Activated T-cell treated with anti-CD3 and anti-CD28 coated beads for 48 hours (primary cell): ENCODE measurements around the gene NTF4.
"Not testable (repeated sequence)": the region's sequence is repeated elsewhere in the genome, so short reads cannot be mapped to it uniquely, and the experiment has no call there.

Source experiments
- DNase-seq: peaks from one replicate; pipeline ENCODE4 v3.0.0-alpha.2; 2020; ENCODE audit warnings: low read depth

NTF4 gene

GRCh38 chr19:49056902-49057596 is 7.6 kb downstream of the NTF4 start:
- not testable (repeated sequence) for DNase-seq

GRCh38 chr19:49056101-49056901 is 8.3 kb downstream of the NTF4 start:
- peak; percentile 40 for DNase-seq

GRCh38 chr19:49050376-49051033 is 14.1 kb downstream of the NTF4 start:
- not testable (repeated sequence) for DNase-seq

DNA sequence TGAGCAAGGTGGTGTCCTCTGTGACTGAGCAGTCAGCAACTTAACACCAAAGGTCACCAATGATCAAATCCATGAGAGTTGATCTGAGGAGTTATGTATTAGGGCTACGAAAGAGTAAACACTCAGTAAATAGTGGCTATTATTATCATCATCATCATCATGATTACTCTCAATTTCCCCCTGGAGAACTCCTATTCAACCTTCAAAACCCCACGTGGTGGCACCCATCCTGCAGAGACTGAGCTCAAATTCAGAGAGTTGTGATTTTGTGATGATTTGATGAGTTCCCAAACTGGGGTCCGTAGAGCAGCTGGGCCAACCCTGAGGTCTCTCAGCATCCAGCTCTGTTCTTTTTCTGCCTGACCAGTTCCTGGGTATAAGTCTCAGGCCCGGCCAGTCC is 14.8 kb downstream of the NTF4 start:
- DNase-seq = not testable (repeated sequence)

DNA sequence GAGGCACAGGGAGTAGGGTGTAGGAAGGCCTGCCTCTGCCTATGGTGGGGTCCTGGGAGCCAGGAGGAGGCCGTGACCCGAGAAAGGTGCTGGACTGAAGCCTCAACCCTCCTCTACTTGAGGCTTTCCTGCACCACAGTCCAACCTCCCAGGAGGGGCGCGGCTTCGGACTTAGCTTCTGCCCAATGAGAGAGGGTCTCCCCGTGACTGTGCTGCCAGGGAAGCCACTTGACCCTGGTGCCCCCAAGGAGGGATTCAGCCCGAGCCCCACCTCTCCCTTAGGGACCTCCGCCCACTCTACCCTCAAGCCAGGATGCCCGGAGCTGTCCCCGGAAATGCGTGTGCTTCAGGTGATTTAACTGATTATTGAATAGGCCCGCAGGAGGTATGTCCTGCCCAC is 15.6 kb downstream of the NTF4 start, which contains the start of gene CGB8:
Gene CGB8, minus strand, starts transcription at position 101 of the 400 bp plus-strand sequence. CDS start 372 bp downstream, outside the sequence.
- not testable (repeated sequence) for DNase-seq

- DNase-seq = not testable (repeated sequence)
Measured at GRCh38 chr19:49043548-49043947, 21.1 kb downstream of the NTF4 start, which contains the start of gene CGB5. Gene CGB5 (plus strand): TSS chr19:49043848. CDS start chr19:49044210, 362 bp downstream.

DNA sequence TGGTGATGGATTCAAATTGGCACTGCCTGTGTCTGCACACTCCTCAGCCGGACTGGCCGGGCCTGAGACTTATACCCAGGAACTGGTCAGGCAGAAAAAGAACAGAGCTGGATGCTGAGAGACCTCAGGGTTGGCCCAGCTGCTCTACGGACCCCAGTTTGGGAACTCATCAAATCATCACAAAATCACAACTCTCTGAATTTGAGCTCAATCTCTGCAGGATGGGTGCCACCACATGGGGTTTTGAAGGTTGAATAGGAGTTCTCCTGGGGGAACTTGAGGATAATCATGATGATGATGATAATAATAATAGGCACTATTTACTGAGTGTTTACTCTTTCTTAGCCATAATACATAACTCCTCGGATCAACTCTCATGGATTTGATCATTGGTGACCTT is 22.0 kb downstream of the NTF4 start:
- not testable (repeated sequence) for DNase-seq

GRCh38 chr19:49042177-49042576 is 22.4 kb downstream of the NTF4 start:
- DNase-seq = no peak

DNA sequence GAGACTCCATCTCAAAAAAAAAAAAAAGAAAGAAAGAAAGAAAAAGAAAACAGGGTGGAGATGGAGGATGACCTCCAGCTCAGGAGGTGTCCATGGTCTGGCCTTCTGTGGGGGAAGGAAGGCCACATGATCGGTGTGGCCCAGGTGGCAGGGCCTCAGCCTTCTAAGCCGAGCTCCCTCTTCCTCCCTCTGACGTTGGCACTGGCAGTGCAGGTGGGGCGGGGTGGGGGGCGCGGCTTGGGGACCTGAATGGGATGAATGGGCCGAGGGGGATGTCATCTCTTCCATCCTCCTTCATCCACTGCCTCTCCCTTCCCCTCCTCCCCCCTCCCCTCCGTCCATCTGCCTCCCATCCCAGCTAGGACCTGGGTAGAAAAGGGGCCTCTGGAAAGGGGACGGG is 24.9 kb downstream of the NTF4 start:
- DNase-seq = not testable (repeated sequence)

DNA sequence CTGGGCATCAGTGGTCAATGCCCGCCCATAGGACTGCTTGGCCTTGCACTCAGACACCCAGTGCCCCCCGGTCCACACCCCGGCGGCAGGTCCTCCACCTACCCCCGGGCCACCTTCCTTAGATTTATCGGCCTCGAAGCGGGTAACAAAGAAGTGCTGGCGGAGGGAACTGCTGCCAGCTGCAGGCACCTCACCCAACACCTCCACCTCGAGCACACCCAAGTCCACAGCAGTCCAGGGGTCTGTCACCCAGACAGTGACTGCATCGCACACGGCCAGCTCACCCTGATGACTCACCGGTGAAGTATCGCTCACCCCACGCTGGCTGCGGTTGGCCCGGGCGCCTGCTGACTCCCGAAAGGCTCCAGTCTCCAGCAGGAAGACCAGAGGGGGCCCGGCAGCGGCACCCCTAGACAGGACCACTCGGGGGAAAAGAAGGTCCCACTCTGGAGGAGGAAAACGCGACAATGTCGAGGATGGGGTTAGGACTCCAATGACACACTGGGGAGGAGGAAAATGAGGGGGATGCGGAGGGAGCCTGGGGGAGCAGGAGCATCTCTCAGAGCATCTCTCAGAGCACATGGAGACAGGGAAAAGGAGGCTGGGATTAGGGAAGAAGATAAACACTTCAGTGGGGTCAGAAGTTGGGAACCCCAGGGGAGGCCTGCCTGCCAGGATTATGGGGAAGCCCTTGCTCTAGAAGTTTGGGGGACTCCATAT is 25.9 kb downstream of the NTF4 start:
- DNase-seq = not testable (repeated sequence)

DNA sequence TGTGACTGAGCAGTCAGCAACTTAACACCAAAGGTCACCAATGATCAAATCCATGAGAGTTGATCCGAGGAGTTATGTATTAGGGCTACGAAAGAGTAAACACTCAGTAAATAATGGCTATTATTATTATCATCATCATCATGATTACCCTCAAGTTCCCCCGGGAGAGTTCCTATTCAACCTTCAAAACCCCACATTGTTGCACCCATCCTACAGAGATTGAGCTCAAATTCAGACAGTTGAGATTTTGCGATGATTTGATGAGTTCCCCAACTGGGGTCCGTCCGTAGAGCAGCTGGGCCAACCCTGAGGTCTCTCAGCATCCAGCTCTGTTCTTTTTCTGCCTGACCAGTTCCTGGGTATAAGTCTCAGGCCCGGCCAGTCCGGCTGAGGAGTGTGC is 26.5 kb downstream of the NTF4 start:
- not testable (repeated sequence) for DNase-seq

- peak; percentile 60 for DNase-seq
Measured at GRCh38 chr19:49036815-49037214, 27.8 kb downstream of the NTF4 start, which contains the start of gene CGB1. Gene CGB1 (minus strand): TSS chr19:49036895. CDS start chr19:49036711, 184 bp downstream.

- DNase-seq = peak; percentile 80
Measured at GRCh38 chr19:49031642-49032301, 32.8 kb downstream of the NTF4 start, which contains the start of gene CGB2. Gene CGB2 (plus strand): TSS chr19:49031890. CDS start chr19:49032096, 206 bp downstream.

DNA sequence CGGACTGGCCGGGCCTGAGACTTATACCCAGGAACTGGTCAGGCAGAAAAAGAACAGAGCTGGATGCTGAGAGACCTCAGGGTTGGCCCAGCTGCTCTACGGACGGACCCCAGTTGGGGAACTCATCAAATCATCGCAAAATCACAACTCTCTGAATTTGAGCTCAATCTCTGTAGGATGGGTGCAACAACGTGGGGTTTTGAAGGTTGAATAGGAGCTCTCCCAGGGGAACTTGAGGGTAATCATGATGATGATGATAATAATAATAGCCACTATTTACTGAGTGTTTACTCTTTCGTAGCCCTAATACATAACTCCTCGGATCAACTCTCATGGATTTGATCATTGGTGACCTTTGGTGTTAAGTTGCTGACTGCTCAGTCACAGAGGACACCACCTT is 34.3 kb downstream of the NTF4 start:
- not testable (repeated sequence) for DNase-seq

DNA sequence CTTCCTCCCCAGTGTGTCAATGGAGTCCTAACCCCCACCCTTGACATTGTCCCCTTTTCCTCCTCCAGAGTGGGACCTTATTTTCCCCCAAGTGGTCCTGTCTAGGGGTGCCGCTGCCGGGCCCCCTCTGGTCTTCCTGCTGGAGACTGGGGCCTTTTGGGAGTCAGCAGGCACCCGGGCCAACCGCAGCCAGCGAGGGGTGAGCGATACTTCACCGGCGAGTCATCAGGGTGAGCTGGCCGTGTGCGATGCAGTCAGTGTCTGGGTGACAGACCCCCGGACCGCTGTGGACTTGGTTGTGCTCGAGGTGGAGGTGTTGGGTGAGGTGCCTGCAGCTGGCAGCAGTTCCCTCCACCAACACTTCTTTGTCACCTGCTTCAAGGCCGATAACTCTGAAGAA is 34.9 kb downstream of the NTF4 start:
- not testable (repeated sequence) for DNase-seq

DNA sequence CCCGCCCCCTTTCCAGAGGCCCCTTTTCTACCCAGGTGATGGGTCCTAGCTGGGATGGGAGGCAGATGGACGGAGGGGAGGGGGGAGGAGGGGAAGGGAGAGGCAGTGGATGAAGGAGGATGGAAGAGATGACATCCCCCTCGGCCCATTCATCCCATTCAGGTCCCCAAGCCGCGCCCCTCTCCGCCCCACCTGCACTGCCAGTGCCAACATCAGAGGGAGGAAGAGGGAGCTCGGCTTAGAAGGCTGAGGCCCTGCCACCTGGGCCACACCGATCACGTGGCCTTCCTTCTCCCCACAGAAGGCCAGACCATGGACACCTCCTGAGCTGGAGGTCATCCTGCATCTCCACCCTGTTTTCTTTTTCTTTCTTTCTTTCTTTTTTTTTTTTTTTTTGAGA is 35.9 kb downstream of the NTF4 start:
- not testable (repeated sequence) for DNase-seq

DNA sequence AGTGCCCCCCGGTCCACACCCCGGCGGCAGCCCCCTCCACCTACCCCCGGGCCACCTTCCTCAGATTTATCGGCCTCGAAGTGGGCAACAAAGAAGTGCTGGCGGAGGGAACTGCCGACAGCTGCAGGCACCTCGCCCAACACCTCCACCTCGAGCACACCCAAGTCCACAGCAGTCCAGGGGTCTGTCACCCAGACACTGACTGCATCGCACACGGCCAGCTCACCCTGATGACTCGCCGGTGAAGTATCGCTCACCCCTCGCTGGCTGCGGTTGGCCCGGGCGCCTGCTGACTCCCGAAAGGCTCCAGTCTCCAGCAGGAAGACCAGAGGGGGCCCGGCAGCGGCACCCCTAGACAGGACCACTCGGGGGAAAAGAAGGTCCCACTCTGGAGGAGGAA is 39.0 kb downstream of the NTF4 start:
- not testable (repeated sequence) for DNase-seq

GRCh38 chr19:49025088-49025487 is 39.5 kb downstream of the NTF4 start:
- DNase-seq = not testable (repeated sequence)

DNA sequence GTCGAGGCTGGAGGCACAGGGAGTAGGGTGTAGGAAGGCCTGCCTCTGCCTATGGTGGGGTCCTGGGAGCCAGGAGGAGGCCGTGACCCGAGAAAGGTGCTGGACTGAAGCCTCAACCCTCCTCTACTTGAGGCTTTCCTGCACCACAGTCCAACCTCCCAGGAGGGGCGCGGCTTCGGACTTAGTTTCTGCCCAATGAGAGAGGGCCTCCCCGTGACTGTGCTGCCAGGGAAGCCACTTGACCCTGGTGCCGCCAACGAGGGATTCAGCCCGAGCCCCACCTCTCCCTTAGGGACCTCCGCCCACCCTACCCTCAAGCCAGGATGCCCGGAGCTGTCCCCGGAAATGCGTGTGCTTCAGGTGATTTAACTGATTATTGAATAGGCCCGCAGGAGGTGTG is 40.4 kb downstream of the NTF4 start, which contains the start of gene CGB3:
Gene CGB3, minus strand, starts transcription at position 101 of the 400 bp plus-strand sequence. CDS start 362 bp downstream, outside the sequence.
- not testable (repeated sequence) for DNase-seq

- no peak for DNase-seq
Measured at GRCh38 chr19:49022116-49022515, 42.5 kb downstream of the NTF4 start.
